NT2/D1 (cell line): ENCODE results near the gene RTCB.

Source experiments
- DNase-seq: peaks from one replicate; pipeline ENCODE4 v3.0.0-alpha.2; 2011; ENCODE audit warnings: low read depth, low spot score
- H3K27me3 ChIP-seq: 2 replicates; pipeline ENCODE4 v1.6.0; 2011; ENCODE audit warnings: mild to moderate bottlenecking; ENCODE audit not compliant: insufficient read length, insufficient read depth
- H3K36me3 ChIP-seq: 2 replicates; pipeline ENCODE4 v1.6.1; 2011; ENCODE audit warnings: mild to moderate bottlenecking, low read length, mixed read lengths; ENCODE audit not compliant: insufficient read depth, insufficient read length
- H3K4me1 ChIP-seq: 2 replicates; pipeline ENCODE4 v1.5.1; 2011; ENCODE audit not compliant: insufficient read depth, insufficient read length
- H3K4me3 ChIP-seq: 2 replicates; pipeline ENCODE4 v1.5.1; 2011; ENCODE audit warnings: low read depth; ENCODE audit not compliant: insufficient read length
- H3K9ac ChIP-seq: 2 replicates; pipeline ENCODE4 v1.6.0; 2011; ENCODE audit warnings: low read depth; ENCODE audit not compliant: insufficient read length
- H3K9me3 ChIP-seq: 2 replicates; pipeline ENCODE4 v1.5.1; 2011; ENCODE audit warnings: mild to moderate bottlenecking, low read length; ENCODE audit not compliant: insufficient read depth
- SUZ12 ChIP-seq: IDR thresholded peaks from 2 replicates; pipeline ENCODE4 v1.6.1; 2011; ENCODE audit not compliant: insufficient read length, insufficient read depth; ENCODE audit errors: extremely low read depth
- YY1 ChIP-seq: IDR thresholded peaks from 2 replicates; pipeline ENCODE4 v1.6.1; 2011; ENCODE audit not compliant: insufficient read length, insufficient read depth
- ZNF274 ChIP-seq: IDR thresholded peaks from 2 replicates; pipeline ENCODE4 v1.6.1; 2011; ENCODE audit warnings: mild to moderate bottlenecking, low read depth, low read length

The RTCB gene

DNA sequence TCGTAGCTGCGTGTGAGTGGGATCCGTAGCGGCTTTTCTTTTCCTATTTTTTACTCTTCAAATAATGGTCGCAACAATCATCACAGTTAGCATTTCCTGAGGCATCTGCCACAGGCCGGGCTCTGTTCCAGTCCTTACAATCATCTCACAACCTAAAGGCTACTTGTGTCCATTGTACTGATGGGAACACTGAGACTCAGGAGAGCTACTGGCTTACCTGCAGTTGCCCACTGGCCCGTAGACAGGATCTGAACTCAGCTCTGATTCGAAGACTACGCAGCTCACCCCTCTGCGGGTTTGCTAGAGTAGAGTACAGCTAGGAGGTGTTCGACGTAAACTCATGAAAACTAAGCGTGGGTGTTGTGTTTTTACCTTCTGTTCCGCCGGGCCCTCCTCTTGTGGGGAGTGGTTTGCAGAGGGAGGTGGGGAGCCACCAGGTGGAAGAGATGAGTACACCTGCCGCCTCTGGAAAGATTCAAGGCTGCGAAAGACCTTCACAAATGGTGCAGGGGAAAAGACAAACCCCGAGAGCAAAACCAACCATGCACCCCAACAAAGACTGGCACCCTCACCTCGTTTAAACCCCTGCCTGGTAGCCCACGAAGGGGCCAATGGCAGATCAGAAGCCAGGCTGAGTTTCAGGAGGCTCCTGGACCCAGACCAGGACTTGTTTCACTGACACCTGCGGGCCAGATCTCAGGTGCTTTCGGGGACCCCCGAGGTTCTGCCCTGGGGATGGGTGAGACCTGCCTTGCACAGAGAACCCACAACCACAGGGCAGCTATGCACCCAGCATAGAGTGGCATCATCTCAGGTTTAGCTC is 72.6 kb downstream of the RTCB start:
- H3K9ac ChIP-seq: no peak overlapping the region
- no peak for DNase-seq
- no peaks in the 10 kb centered on the region for H3K9me3 ChIP-seq
- peaks cover 7% of the 10 kb centered on the region for H3K4me1 ChIP-seq
- peaks cover 11% of the 10 kb centered on the region for H3K27me3 ChIP-seq
- no peak for TF ChIP-seq YY1
- no peak for TF ChIP-seq ZNF274
- no peak for TF ChIP-seq SUZ12
- H3K36me3 ChIP-seq: no peaks in the 10 kb centered on the region
- H3K4me3 ChIP-seq: no peak overlapping the region

DNA sequence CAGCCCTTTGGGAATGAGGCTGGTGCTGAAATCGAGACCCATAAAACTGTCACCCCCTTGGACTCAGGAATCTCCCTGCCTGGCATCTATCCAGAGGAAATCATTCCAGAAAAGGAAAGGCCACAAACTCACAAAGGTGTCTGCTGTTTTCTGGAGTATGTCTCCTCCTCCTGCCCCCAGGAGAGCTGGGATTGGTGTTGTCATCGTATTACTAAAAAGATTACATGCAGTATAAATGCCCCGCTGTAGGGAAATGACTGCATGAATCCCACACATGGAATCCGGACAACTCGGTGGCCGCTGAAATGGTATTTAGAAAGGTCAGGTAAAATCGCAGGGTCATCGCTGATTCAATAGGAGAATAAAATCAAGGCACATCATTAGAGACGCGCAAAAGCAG is 73.3 kb downstream of the RTCB start:
- Histone ChIP-seq H3K9me3 (no peaks in the 10 kb centered on the region), H3K4me1 (peaks cover 7% of the 10 kb centered on the region), H3K9ac (no peak overlapping the region), H3K36me3 (no peaks in the 10 kb centered on the region), H3K27me3 (peaks cover 11% of the 10 kb centered on the region), H3K4me3 (no peak overlapping the region)
- no peak for DNase-seq
- TF ChIP-seq SUZ12 (no peak), ZNF274 (no peak), YY1 (no peak)
